Fibroblast of gingiva (primary cell): ENCODE measurements around the gene GRIN2D.

ENCODE experiments used
- DNase-seq: peaks from one replicate; pipeline ENCODE4 v3.0.0-alpha.2; 2011; ENCODE audit warnings: low read depth

The GRIN2D gene

GRCh38 chr19:48442116-48443035, 48.9 kb downstream of the GRIN2D start:
- no peak for DNase-seq

- DNase-seq, result no peak
Observed at GRCh38 chr19:48443256-48443655, 49.8 kb downstream of the GRIN2D start.
